Activated naive CD4-positive, alpha-beta T cell treated with anti-CD3 and anti-CD28 coated beads for 36 hours (primary cell): ENCODE measurements around the gene TH. TPM values are rescaled to one million over a fixed set of nuclear protein-coding genes. Genes with fewer than 3 reads are reported as not detected.

Experiments
- CTCF ChIA-PET: fragments of 350-600 bp; sonication (Branson Sonifier 250); formaldehyde crosslinking; loops from one replicate; lab custom pipeline; 2021; ENCODE audit warnings: antibody characterized with exemption; lab: Charles Lee
- DNase-seq: peaks from one replicate; pipeline ENCODE4 v3.0.0-alpha.2; 2020
- H3K27ac Mint-ChIP-seq: one replicate; pipeline ENCODE4 v1.8.0; 2021; ENCODE audit warnings: mild to moderate bottlenecking, mixed read lengths
- H3K27me3 Mint-ChIP-seq: one replicate; pipeline ENCODE4 v1.8.0; 2021; ENCODE audit warnings: low read depth, mixed read lengths
- H3K36me3 Mint-ChIP-seq: one replicate; pipeline ENCODE4 v1.8.0; 2021; ENCODE audit warnings: low read depth, mixed read lengths
- H3K4me1 Mint-ChIP-seq: one replicate; pipeline ENCODE4 v1.8.0; 2021; ENCODE audit warnings: low read depth, mixed read lengths
- H3K4me3 Mint-ChIP-seq: one replicate; pipeline ENCODE4 v1.8.0; 2021; ENCODE audit warnings: mild to moderate bottlenecking, moderate library complexity, mixed read lengths
- H3K9me3 Mint-ChIP-seq: one replicate; pipeline ENCODE4 v1.8.0; 2021; ENCODE audit warnings: mixed read lengths
- intact Hi-C: fragments of 100-400 bp; cut with micrococcal nuclease; formaldehyde crosslinking; loops from one replicate; pipeline ENCODE4 v1.15.1; 2023
- total RNA-seq, 2 experiments: library from RNA; stranded (reverse); gene quantifications; one replicate each; pipeline ENCODE4 v1.2.3, GENCODE V29; 2021

The TH gene
- total RNA-seq, 2 experiments from 2014 or later, result not detected

- CTCF ChIA-PET, result interaction anchor here (1.9 kb wide), 1 partner anchor 16 kb away, joined by 4 read pairs; no protein-coding TSS in a partner anchor
- Mint-ChIP-seq H3K4me1 (peaks cover 10% of the 10 kb centered on the region), H3K36me3 (no peaks in the 10 kb centered on the region), H3K27ac (no peak overlapping the region), H3K9me3 (no peaks in the 10 kb centered on the region), H3K4me3 (no peak overlapping the region), H3K27me3 (no peaks in the 10 kb centered on the region)
- intact Hi-C loops, result no loop called here
- no peak for DNase-seq
Measured at GRCh38 chr11:2213890-2214526, 42.4 kb upstream of the TH start.

DNA sequence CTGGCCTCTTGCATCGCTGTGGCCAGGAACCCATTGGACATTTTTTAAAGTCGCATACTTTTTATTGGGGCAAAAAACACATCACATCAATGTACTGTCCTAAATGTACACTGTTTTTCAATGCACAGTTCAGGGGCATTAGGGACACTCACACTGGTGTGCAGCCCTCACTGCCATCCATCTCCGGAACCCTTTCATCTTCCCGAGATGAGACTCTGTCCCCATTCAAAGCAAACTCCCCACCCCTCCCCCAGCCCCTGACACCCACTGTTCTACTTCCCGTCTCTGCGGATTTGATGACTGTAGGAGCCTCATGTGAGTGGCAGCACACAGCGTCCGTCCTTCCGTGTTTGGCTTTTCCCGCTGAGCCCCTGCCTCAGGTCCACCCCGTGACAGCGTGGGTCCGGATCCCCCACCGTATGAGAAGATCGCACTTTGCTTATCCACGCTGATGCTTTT lies 41.8 kb upstream of the TH start:
- H3K9me3 Mint-ChIP-seq, result no peaks in the 10 kb centered on the region
- intact Hi-C loops, result no loop called here
- H3K27me3 Mint-ChIP-seq, result no peaks in the 10 kb centered on the region
- peak; percentile 73 for DNase-seq
- peaks cover 10% of the 10 kb centered on the region for H3K4me1 Mint-ChIP-seq
- H3K36me3 Mint-ChIP-seq, result no peaks in the 10 kb centered on the region
- no peak overlapping the region for H3K27ac Mint-ChIP-seq
- CTCF ChIA-PET, result interaction anchor here (1.9 kb wide), 1 partner anchor 16 kb away, joined by 4 read pairs; no protein-coding TSS in a partner anchor
- H3K4me3 Mint-ChIP-seq, result no peak overlapping the region

GRCh38 chr11:2212411-2213251 lies 41.0 kb upstream of the TH start:
- Mint-ChIP-seq H3K36me3 (no peaks in the 10 kb centered on the region), H3K27me3 (no peaks in the 10 kb centered on the region), H3K4me3 (no peak overlapping the region), H3K9me3 (no peaks in the 10 kb centered on the region), H3K27ac (no peak overlapping the region), H3K4me1 (peaks cover 10% of the 10 kb centered on the region)
- CTCF ChIA-PET, result interaction anchor here (1.9 kb wide), 1 partner anchor 15 kb away, joined by 4 read pairs; no protein-coding TSS in a partner anchor
- no peak for DNase-seq
- intact Hi-C loops, result no loop called here

- CTCF ChIA-PET, result interaction anchor here (0.6 kb wide), 1 partner anchor 208 kb away, joined by 4 read pairs; no protein-coding TSS in a partner anchor
- H3K4me1 Mint-ChIP-seq, result peaks cover 10% of the 10 kb centered on the region
- no peaks in the 10 kb centered on the region for H3K9me3 Mint-ChIP-seq
- intact Hi-C loops, result no loop called here
- no peak overlapping the region for H3K27ac Mint-ChIP-seq
- H3K4me3 Mint-ChIP-seq, result no peak overlapping the region
- H3K36me3 Mint-ChIP-seq, result no peaks in the 10 kb centered on the region
- no peak for DNase-seq
- no peaks in the 10 kb centered on the region for H3K27me3 Mint-ChIP-seq
Measured at GRCh38 chr11:2211113-2211971, 39.7 kb upstream of the TH start.

GRCh38 chr11:2210366-2211112 lies 38.9 kb upstream of the TH start:
- no peak for DNase-seq
- no peaks in the 10 kb centered on the region for H3K27me3 Mint-ChIP-seq
- no peak overlapping the region for H3K4me3 Mint-ChIP-seq
- H3K9me3 Mint-ChIP-seq, result no peaks in the 10 kb centered on the region
- intact Hi-C loops, result no loop called here
- no peaks in the 10 kb centered on the region for H3K36me3 Mint-ChIP-seq
- CTCF ChIA-PET, result no interaction called here
- no peak overlapping the region for H3K27ac Mint-ChIP-seq
- peaks cover 10% of the 10 kb centered on the region for H3K4me1 Mint-ChIP-seq

DNA sequence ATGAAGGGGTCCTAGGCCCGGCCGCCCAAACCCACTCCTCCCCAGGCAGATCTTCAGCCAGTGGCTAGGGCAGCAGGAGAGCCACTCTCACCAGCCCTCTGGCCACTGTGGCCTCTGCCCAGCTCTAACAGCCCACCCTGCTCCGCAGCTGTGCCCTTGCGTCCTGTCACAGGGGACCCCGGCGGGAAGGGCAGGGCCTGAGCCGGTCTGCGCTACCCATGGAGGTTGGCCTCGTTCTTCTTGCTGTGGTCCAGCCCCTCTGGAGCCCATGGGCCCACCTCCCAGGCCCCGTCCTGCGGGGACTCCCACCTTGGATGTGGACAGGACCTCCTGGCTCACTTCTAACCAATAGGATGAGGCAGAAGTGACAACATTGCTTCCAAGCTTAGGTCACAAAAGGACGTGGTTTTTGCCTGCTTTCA lies 38.3 kb upstream of the TH start:
- Mint-ChIP-seq H3K27ac (no peak overlapping the region), H3K4me1 (peaks cover 10% of the 10 kb centered on the region), H3K9me3 (no peaks in the 10 kb centered on the region), H3K36me3 (no peaks in the 10 kb centered on the region), H3K4me3 (no peak overlapping the region), H3K27me3 (no peaks in the 10 kb centered on the region)
- CTCF ChIA-PET, result no interaction called here
- intact Hi-C loops, result no loop called here
- no peak for DNase-seq

DNA sequence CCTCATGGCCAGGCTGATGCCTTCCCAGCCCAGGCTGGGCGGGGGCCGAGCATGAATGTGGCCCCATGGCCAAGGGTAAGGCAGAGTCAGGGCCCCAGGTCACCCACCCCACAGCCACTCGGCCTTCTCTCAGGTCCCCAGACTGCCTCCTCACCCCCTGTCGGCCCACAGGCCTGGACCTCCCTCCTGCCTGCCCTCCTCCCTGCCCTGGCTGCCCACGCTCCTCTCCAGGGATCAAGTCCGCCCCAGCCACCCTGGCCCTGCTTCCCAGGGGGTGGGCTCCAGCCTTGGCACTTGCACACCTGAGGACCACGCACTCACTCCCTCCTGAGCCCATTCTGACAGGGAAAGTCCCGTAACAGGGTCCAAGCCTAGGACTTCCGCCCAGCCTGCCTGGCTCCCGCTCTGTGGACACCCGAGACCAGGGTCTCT lies 37.8 kb upstream of the TH start:
- Mint-ChIP-seq H3K9me3 (no peaks in the 10 kb centered on the region), H3K4me3 (no peak overlapping the region), H3K36me3 (no peaks in the 10 kb centered on the region), H3K4me1 (peaks cover 10% of the 10 kb centered on the region), H3K27ac (no peak overlapping the region), H3K27me3 (no peaks in the 10 kb centered on the region)
- intact Hi-C loops, result no loop called here
- CTCF ChIA-PET, result no interaction called here
- DNase-seq, result peak; percentile 2

DNA sequence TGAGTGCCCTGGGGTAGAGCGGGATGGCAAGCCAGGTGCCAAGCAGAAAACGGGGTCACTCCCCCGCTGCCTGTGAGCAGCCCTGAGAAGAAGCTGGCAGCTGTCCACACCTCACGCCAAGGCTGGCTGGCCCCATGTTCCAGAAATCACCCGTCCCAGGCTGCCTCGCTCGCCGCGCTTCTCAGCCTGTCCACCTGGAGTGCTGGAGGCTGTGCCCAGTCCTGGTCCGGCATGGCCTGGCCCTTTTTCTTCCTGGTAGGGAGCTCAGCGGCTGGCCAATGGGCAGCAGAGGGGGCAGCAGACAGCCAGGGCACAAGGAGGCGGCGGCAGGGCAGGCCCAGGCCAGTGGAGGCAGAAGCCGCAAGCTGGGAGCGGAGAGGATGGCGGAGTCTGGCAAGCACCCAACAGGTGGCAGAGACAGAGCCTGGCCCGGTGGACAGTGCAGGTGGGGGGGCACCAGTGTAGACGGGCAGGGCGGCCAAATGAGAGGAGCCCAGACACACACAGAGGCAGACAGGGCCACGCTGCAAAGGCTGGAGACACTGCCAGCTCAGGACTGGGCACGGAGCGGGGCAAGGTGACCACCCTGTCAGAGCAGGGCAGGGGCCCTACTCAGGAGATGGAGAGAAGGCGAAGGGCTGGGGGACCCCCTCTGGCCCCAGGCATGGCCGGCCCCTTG lies 37.2 kb upstream of the TH start:
- Mint-ChIP-seq H3K27me3 (no peaks in the 10 kb centered on the region), H3K9me3 (no peaks in the 10 kb centered on the region), H3K4me3 (no peak overlapping the region), H3K36me3 (no peaks in the 10 kb centered on the region), H3K4me1 (peaks cover 8% of the 10 kb centered on the region), H3K27ac (no peak overlapping the region)
- CTCF ChIA-PET, result interaction anchor here (0.8 to 1.0 kb wide), 2 partner anchors 11 to 96 kb away, joined by 3 read pairs; no protein-coding TSS in a partner anchor
- intact Hi-C loops, result no loop called here
- peak; percentile 3 for DNase-seq

DNA sequence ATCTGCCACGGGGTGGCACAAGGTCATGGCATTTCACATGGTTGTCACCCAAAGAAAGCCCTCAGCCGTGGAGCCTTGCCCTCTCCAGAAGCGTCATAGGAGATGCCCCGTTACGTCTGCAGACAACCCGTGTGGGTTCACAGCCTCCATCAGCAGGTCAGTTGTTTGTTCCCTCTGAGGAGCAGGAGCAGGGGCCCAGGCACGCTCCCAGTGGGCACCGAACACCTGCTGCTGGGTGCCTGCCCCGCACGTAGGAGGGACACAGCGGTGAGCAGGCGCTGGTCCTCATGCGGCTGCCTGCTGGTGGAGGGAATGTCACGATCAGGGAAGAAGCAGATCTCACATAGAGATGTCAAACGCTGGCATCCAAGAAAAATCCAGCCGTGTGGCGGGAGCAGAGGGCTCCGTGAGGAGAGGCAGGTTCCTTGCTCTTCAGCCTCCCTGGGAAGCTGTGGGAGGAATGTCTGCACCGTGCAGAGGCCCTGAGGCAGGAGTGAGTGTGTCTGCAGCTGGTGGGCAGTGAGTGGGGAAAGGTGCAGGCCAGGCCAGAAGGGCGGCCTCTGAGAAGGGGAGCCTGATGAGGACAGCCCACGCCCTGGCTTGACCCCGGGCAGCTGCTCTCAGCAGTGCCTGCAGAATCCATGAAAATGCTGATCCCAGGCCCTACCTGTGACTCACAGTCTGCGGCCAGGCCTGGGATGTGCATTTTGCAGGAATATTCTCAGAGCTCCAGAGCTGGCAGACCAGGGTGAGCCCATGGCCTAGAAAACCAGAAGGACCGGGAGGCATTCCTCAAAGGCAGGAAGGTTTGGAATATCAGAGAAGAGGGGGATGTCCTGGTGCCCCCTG lies 36.4 kb upstream of the TH start:
- Mint-ChIP-seq H3K4me3 (no peak overlapping the region), H3K36me3 (no peaks in the 10 kb centered on the region), H3K9me3 (no peaks in the 10 kb centered on the region), H3K4me1 (peaks cover 2% of the 10 kb centered on the region), H3K27ac (no peak overlapping the region), H3K27me3 (no peaks in the 10 kb centered on the region)
- CTCF ChIA-PET, result interaction anchor here (0.8 to 1.0 kb wide), 2 partner anchors 10 to 97 kb away, joined by 3 read pairs; no protein-coding TSS in a partner anchor
- intact Hi-C loops, result no loop called here
- peak; percentile 2 for DNase-seq

DNA sequence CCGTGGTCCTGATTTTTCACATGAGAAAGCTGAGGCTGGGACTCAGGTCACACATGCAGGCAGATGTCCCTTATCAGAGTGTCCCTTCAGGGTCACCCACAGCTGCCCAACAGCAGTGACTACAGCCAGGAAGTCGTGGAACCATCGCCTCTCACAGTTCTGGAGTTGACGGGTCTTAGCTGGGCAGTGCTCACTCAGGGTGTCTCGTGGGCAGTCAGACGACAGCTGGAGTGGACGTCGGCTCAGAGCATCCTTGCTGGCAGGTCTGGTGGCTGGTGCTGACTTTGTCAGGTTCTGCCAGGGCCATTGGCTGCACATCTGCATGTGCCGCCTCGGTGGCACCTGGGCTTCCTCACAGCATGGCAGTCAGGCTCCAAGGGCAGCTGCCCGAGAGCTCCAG lies 35.6 kb upstream of the TH start:
- intact Hi-C loops, result no loop called here
- Mint-ChIP-seq H3K4me1 (no peaks in the 10 kb centered on the region), H3K4me3 (no peak overlapping the region), H3K9me3 (no peaks in the 10 kb centered on the region), H3K36me3 (no peaks in the 10 kb centered on the region), H3K27me3 (no peaks in the 10 kb centered on the region), H3K27ac (no peak overlapping the region)
- DNase-seq, result peak; percentile 1
- CTCF ChIA-PET, result no interaction called here
